Chondrocyte (in vitro differentiated cells): ENCODE measurements around the gene CDH11. TPM values are rescaled to one million over a fixed set of nuclear protein-coding genes. Genes with fewer than 3 reads are reported as not detected.

Source experiments
- DNase-seq: peaks from one replicate; pipeline ENCODE4 v3.0.0; 2021; ENCODE audit warnings: mixed read lengths, low spot score
- H3K27ac Mint-ChIP-seq: one replicate; pipeline ENCODE4 v1.8.0; 2021; ENCODE audit warnings: mild to moderate bottlenecking, moderate library complexity, mixed read lengths; ENCODE audit not compliant: unreplicated experiment
- H3K27me3 Mint-ChIP-seq: 2 replicates; pipeline ENCODE4 v1.8.0; 2021; ENCODE audit warnings: low read depth, mixed read lengths
- H3K36me3 Mint-ChIP-seq: 2 replicates; pipeline ENCODE4 v1.8.0; 2021; ENCODE audit warnings: low read depth, mixed read lengths
- H3K4me1 Mint-ChIP-seq: 2 replicates; pipeline ENCODE4 v1.8.0; 2021; ENCODE audit warnings: low read depth, mild to moderate bottlenecking, mixed read lengths
- H3K4me3 Mint-ChIP-seq: one replicate; pipeline ENCODE4 v1.8.0; 2021; ENCODE audit warnings: mild to moderate bottlenecking, moderate library complexity, mixed read lengths; ENCODE audit not compliant: unreplicated experiment
- H3K9me3 Mint-ChIP-seq: 2 replicates; pipeline ENCODE4 v1.8.0; 2021; ENCODE audit warnings: low read depth, mixed read lengths
- CTCF ChIP-seq: fragments of 200-600 bp; sonication (generic); IDR thresholded peaks from 2 replicates; pipeline ENCODE4 v1.5.0; 2021; ENCODE audit warnings: antibody characterized with exemption, mild to moderate bottlenecking, moderate library complexity
- total RNA-seq: library from RNA; stranded (reverse); gene quantifications from 3 replicates; pipeline ENCODE4 v1.2.1, GENCODE V29; 2021

The CDH11 gene
- total RNA-seq, 1 donor from 2014 or later = 936 TPM

GRCh38 chr16:64981568-64982281 lies 140.1 kb downstream of the CDH11 start:
- H3K27ac Mint-ChIP-seq = peak overlapping the region; percentile 63
- peaks cover 2% of the 10 kb centered on the region for H3K9me3 Mint-ChIP-seq
- H3K4me1 Mint-ChIP-seq = peaks cover 58% of the 10 kb centered on the region
- no peak overlapping the region for H3K4me3 Mint-ChIP-seq
- no peaks in the 10 kb centered on the region for H3K27me3 Mint-ChIP-seq
- no peak for TF ChIP-seq CTCF
- no peak for DNase-seq
- peaks cover 57% of the 10 kb centered on the region for H3K36me3 Mint-ChIP-seq

DNA sequence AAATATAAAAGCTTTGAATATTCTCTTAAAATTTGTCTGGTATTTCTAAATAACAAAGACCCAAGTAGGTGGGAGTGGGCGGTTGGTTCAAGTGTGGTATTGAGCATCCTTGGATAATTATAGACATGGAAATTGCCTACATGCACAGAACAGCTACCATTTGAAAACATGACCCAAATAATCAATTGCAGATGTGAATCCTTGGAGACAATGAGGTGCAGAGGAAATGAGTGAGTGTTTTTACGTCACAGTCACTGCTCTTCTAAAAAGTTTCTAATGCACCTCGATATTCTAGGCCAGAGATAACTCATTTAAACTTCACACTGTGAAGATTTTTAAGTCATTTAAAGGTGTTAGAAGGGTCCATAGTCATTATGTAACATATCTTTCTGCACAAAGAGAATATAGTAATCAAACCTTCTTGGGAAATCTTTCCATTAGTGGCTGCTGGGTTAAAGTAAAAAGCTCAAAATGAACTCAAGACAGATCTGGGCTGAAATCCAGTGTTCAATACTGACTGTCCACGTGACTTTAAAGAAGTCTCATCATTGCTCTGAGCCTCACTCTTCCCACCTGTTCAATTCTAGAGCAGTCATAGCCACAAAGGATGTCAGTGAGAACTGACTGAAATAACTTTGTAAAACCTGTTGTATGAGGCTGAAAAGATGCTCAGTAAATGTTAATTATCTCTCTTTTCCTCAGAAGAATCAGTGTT lies 144.5 kb downstream of the CDH11 start:
- Mint-ChIP-seq H3K36me3 (peaks cover 61% of the 10 kb centered on the region), H3K9me3 (peaks cover 6% of the 10 kb centered on the region), H3K27me3 (no peaks in the 10 kb centered on the region), H3K4me3 (no peak overlapping the region), H3K27ac (peak overlapping the region; percentile 22), H3K4me1 (peaks cover 47% of the 10 kb centered on the region)
- TF ChIP-seq CTCF = no peak
- no peak for DNase-seq

- no peak for TF ChIP-seq CTCF
- peaks cover 67% of the 10 kb centered on the region for H3K36me3 Mint-ChIP-seq
- H3K9me3 Mint-ChIP-seq = peaks cover 6% of the 10 kb centered on the region
- H3K4me1 Mint-ChIP-seq = peaks cover 40% of the 10 kb centered on the region
- peak overlapping the region; percentile 13 for H3K27ac Mint-ChIP-seq
- no peak for DNase-seq
- no peak overlapping the region for H3K4me3 Mint-ChIP-seq
- no peaks in the 10 kb centered on the region for H3K27me3 Mint-ChIP-seq
Measured at GRCh38 chr16:64975821-64976220, 146.0 kb downstream of the CDH11 start.

DNA sequence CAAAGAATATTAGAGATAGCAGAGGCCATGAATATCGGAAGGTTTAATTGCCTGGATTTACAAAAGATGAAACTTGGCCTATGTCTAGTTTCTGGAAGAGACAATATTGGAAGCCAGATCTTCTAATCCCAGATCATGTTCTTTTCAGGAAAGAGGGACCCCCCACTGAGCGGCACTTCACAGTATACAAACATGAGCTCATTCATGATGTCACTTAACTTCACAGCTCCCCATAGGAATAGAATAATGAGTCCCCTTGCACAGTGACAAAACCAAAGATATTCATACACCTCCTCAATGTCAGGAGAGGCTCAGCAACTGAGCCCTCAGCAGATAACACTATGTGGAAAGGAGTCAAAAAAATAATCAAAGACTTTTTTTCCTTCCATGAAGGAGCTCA lies 147.5 kb downstream of the CDH11 start:
- Mint-ChIP-seq H3K4me3 (no peak overlapping the region), H3K27ac (peak overlapping the region; percentile 68), H3K27me3 (no peaks in the 10 kb centered on the region), H3K9me3 (peaks cover 4% of the 10 kb centered on the region), H3K4me1 (peaks cover 46% of the 10 kb centered on the region), H3K36me3 (peaks cover 65% of the 10 kb centered on the region)
- DNase-seq = no peak
- no peak for TF ChIP-seq CTCF

GRCh38 chr16:64973171-64973570 lies 148.7 kb downstream of the CDH11 start:
- TF ChIP-seq CTCF = no peak
- no peak overlapping the region for H3K4me3 Mint-ChIP-seq
- DNase-seq = no peak
- no peak overlapping the region for H3K27ac Mint-ChIP-seq
- peaks cover 63% of the 10 kb centered on the region for H3K36me3 Mint-ChIP-seq
- H3K27me3 Mint-ChIP-seq = no peaks in the 10 kb centered on the region
- peaks cover 51% of the 10 kb centered on the region for H3K4me1 Mint-ChIP-seq
- peaks cover 4% of the 10 kb centered on the region for H3K9me3 Mint-ChIP-seq
